Gastrocnemius medialis (tissue), 4 donors: ENCODE results near the gene SMYD3. TPM values are rescaled to one million over a fixed set of nuclear protein-coding genes. Genes with fewer than 3 reads are reported as not detected.

Source experiments
- ATAC-seq, 2 donors: fragments of 150-250 bp; one replicate each; pipeline ENCODE4 v1.9.1; 2016
- DNase-seq, 2 donors: peaks; one replicate each; pipeline ENCODE4 v3.0.0-alpha.2; 2019
- H3K27ac ChIP-seq, 4 donors: fragments of 200-600 bp; sonication (generic); 1 replicate in 1 of 4; 2 replicates in 3 of 4; pipeline ENCODE4 v1.5.1; 2016 to 2018; ENCODE audit warnings: mild to moderate bottlenecking in 2 of 4, moderate library complexity in 1 of 4
- H3K27me3 ChIP-seq, 3 donors: fragments of 200-600 bp; sonication (generic) in 2 of 3; 1 replicate in 1 of 3; 2 replicates in 2 of 3; pipeline versions ENCODE4 v1.5.1 to v1.6.0; 2016 to 2019; ENCODE audit warnings: mild to moderate bottlenecking in 1 of 3, moderate library complexity in 1 of 3
- H3K36me3 ChIP-seq, 2 donors: fragments of 200-600 bp; sonication (generic) in 1 of 2; one replicate each; pipeline ENCODE4 v1.5.1; 2017 to 2018
- H3K4me1 ChIP-seq, 2 donors: fragments of 200-600 bp; sonication (generic) in 1 of 2; one replicate each; pipeline ENCODE4 v1.5.1; 2016 to 2017; ENCODE audit warnings: mild to moderate bottlenecking in 2 of 2
- H3K4me3 ChIP-seq, 4 donors: fragments of 200-600 bp; sonication (generic) in 3 of 4; 1 replicate in 1 of 4; 2 replicates in 3 of 4; pipeline ENCODE4 v1.5.1; 2016 to 2019; ENCODE audit warnings: mild to moderate bottlenecking in 2 of 4
- H3K9me3 ChIP-seq, 3 donors: fragments of 200-600 bp; sonication (generic) in 2 of 3; 1 replicate in 1 of 3; 2 replicates in 2 of 3; pipeline ENCODE4 v1.5.1; 2016 to 2019
- POLR2A ChIP-seq, 2 donors: fragments of 450-650 bp; IDR thresholded peaks; one replicate each; pipeline ENCODE4 v1.6.1; 2017; ENCODE audit warnings: antibody characterized with exemption in 2 of 2, mild to moderate bottlenecking in 2 of 2, moderate library complexity in 2 of 2
- in situ Hi-C, 4 donors: fragments of 200-750 bp; cut with MboI; loops; one replicate each; pipeline versions ENCODE4 v1.15.0 to v1.8.0; 2017; ENCODE audit warnings: low sequenced_read_pairs in 4 of 4
- intact Hi-C: fragments of 100-400 bp; cut with DNase I; formaldehyde crosslinking; loops from one replicate; pipeline ENCODE4 v1.15.1; 2023; ENCODE audit warnings: low total_unique reads
- total RNA-seq, 4 donors: library from RNA; depleted of rRNA; stranded (reverse); fragments of >200 nt; gene quantifications; one replicate each; pipeline versions ENCODE4 v1.1.0 to v1.2.3, GENCODE V29; 2016
- TF ChIP-seq, protein P1 (sequence below), 5 experiments: fragments of 450-650 bp in 3 of 5; fragments of 200-600 bp in 2 of 5; sonication (generic) in 2 of 5; IDR thresholded peaks in 4 of 5; conservative IDR thresholded peaks in 1 of 5; 1 replicate in 4 of 5; 2 replicates in 1 of 5; pipeline ENCODE4 v1.5.1; 2016 to 2019; ENCODE audit warnings: antibody characterized with exemption in 5 of 5, mild to moderate bottlenecking in 3 of 5, moderate library complexity in 3 of 5

Gene SMYD3
- total RNA-seq, 4 donors from 2014 or later = 4.4 to 10.3 (median 6.3) TPM

DNA sequence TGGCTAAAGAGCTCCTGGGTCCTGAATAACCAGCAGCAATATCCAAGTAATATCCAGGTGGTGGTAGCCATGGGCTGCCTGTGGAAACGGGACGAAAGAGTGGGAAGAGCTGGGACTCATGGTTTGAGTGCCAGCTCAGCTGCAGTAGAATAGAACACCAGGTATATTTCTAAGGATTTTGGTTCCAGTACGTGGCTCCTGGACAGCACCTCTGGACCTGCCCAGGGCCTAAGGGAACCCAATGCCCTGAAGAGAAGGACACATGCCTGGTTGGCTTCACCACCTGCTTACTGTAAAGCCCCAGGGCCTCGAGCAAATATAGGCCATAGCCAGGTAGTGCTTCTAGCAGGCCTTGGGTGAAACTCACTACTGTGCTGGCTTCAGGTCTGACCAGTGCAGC, 785.6 kb downstream of the SMYD3 start:
- Histone ChIP-seq H3K4me1 (no peaks in the 10 kb centered on the region), H3K27me3 (no peaks in the 10 kb centered on the region), H3K9me3 (no peaks in the 10 kb centered on the region), H3K4me3 (no peak overlapping the region), H3K36me3 (no peaks in the 10 kb centered on the region), H3K27ac (no peak overlapping the region)
- in situ Hi-C loops = no loop called here
- no peak for DNase-seq
- ATAC-seq = no peak
- intact Hi-C loops = no loop called here
- TF ChIP-seq, protein P1, sequence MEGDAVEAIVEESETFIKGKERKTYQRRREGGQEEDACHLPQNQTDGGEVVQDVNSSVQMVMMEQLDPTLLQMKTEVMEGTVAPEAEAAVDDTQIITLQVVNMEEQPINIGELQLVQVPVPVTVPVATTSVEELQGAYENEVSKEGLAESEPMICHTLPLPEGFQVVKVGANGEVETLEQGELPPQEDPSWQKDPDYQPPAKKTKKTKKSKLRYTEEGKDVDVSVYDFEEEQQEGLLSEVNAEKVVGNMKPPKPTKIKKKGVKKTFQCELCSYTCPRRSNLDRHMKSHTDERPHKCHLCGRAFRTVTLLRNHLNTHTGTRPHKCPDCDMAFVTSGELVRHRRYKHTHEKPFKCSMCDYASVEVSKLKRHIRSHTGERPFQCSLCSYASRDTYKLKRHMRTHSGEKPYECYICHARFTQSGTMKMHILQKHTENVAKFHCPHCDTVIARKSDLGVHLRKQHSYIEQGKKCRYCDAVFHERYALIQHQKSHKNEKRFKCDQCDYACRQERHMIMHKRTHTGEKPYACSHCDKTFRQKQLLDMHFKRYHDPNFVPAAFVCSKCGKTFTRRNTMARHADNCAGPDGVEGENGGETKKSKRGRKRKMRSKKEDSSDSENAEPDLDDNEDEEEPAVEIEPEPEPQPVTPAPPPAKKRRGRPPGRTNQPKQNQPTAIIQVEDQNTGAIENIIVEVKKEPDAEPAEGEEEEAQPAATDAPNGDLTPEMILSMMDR (IDR thresholded peaks at IDR 0.05 in 4 of 5, conservative IDR thresholded peaks at IDR 0.05 in 1 of 5) = no peak
- no peak for TF ChIP-seq POLR2A (IDR thresholded peaks at IDR 0.05)

DNA sequence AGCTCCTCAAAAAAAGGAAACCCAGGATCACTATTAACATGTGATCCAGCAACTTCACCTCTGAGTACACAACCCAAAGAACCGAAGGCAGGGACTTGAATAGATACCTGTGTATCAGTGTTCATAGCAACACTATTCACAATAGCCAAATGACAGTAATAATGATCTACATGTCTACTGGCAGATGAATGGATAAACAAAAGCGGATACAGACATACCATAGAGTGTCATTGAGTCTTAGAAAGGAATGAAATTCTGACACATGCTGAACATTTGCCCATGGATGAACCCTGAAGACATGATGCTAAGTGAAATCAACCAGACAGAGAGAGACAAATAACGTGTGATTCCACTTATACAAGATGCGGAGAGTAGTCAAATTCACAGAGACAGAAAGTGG, 788.1 kb downstream of the SMYD3 start:
- ATAC-seq (no peak), DNase-seq (no peak)
- Histone ChIP-seq H3K27ac (no peak overlapping the region), H3K27me3 (no peaks in the 10 kb centered on the region), H3K9me3 (no peaks in the 10 kb centered on the region), H3K4me3 (no peak overlapping the region), H3K36me3 (no peaks in the 10 kb centered on the region), H3K4me1 (no peaks in the 10 kb centered on the region)
- TF ChIP-seq, protein P1 (IDR thresholded peaks at IDR 0.05 in 4 of 5, conservative IDR thresholded peaks at IDR 0.05 in 1 of 5) = no peak
- TF ChIP-seq POLR2A (IDR thresholded peaks at IDR 0.05) = no peak
- in situ Hi-C loops (no loop called here), intact Hi-C loops (no loop called here)

DNA sequence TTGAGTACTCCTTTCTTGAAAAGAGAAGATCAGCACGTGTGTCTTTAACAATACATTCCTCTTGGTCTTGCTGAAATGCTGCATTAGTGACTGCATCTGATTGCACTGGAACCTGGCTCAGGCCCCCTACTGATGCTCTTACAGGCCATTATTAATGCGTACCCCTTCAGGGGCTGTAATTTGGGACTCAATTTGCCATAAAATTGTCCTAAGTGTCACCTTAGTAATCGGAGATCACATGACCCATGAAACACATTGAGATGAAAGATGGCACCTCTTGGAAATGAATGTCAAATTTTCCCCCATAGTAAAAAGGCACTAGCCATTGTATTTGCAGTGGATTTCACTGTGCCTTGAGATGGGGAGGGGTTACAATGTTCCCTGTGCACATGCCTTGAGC, 789.0 kb downstream of the SMYD3 start:
- no peaks in the 10 kb centered on the region for H3K9me3 ChIP-seq
- H3K27ac ChIP-seq = no peak overlapping the region
- DNase-seq = no peak
- no peak for ATAC-seq
- H3K4me3 ChIP-seq = no peak overlapping the region
- H3K36me3 ChIP-seq = no peaks in the 10 kb centered on the region
- TF ChIP-seq POLR2A (IDR thresholded peaks at IDR 0.05) = no peak
- TF ChIP-seq, protein P1 (IDR thresholded peaks at IDR 0.05 in 4 of 5, conservative IDR thresholded peaks at IDR 0.05 in 1 of 5) = no peak
- no peaks in the 10 kb centered on the region for H3K27me3 ChIP-seq
- in situ Hi-C loops = no loop called here
- no peaks in the 10 kb centered on the region for H3K4me1 ChIP-seq
- intact Hi-C loops = no loop called here

DNA sequence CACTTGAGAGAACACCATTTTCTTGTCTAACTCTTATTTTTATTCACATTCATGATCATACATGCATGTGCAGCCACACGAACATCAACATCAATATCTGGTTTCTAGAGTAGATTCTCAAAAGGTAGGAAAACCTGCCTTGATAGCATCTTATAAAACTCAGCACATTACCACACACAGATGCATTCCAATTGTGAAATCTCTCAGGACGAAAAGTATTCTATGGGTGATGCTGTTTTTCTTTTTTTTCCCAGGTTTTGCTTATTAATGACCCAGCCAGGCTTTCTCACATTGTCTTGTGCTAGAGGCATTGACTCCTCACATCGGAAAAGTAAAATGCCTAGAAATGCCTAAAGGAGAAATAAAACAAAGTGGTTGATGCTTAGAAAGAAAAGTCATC, 789.5 kb downstream of the SMYD3 start:
- in situ Hi-C loops (no loop called here), intact Hi-C loops (no loop called here)
- Histone ChIP-seq H3K27me3 (no peaks in the 10 kb centered on the region), H3K4me1 (no peaks in the 10 kb centered on the region), H3K27ac (no peak overlapping the region), H3K9me3 (no peaks in the 10 kb centered on the region), H3K4me3 (no peak overlapping the region), H3K36me3 (no peaks in the 10 kb centered on the region)
- TF ChIP-seq, protein P1 (IDR thresholded peaks at IDR 0.05 in 4 of 5, conservative IDR thresholded peaks at IDR 0.05 in 1 of 5) = no peak
- TF ChIP-seq POLR2A (IDR thresholded peaks at IDR 0.05) = no peak
- ATAC-seq (no peak), DNase-seq (no peak)

DNA sequence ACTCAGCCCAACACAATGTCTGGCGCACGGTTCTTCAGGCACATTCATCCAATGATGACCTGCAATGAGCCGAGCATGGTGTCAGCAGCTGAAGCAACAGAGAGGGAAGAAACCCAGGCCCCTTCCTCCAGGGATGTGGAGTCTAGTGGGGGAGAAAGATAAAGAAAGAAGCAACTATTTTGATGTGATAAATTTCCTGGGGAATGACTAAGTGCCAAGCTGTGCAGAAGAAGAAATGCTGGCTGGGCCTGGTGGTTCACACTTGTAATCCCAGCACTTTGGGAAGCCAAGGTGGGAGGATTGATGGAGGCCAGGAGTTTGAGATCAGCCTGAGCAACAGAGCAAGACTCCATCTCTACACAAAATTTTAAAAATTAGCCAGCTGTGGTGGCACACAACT, 790.5 kb downstream of the SMYD3 start:
- ATAC-seq (no peak), DNase-seq (no peak)
- Histone ChIP-seq H3K9me3 (no peaks in the 10 kb centered on the region), H3K4me1 (no peaks in the 10 kb centered on the region), H3K27ac (no peak overlapping the region), H3K36me3 (no peaks in the 10 kb centered on the region), H3K27me3 (no peaks in the 10 kb centered on the region), H3K4me3 (no peak overlapping the region)
- TF ChIP-seq, protein P1 (IDR thresholded peaks at IDR 0.05 in 4 of 5, conservative IDR thresholded peaks at IDR 0.05 in 1 of 5) = no peak
- no peak for TF ChIP-seq POLR2A (IDR thresholded peaks at IDR 0.05)
- in situ Hi-C loops (no loop called here), intact Hi-C loops (no loop called here)
